ACC112 (cell line): ENCODE data around the gene LRRC71.

Source experiments
- H2AFZ ChIP-seq: fragments of 200-600 bp; sonication (generic); one replicate; pipeline ENCODE4 v1.6.0; 2017; ENCODE audit warnings: antibody characterized with exemption, low read length; ENCODE audit not compliant: unreplicated experiment
- H3K27ac ChIP-seq: fragments of 200-600 bp; sonication (generic); 2 replicates; pipeline ENCODE4 v1.5.1; 2014; ENCODE audit warnings: low read depth, mild to moderate bottlenecking, antibody characterized with exemption, low read length, moderate library complexity
- H3K27me3 ChIP-seq: fragments of 200-600 bp; sonication (generic); 2 replicates; pipeline ENCODE4 v1.6.1; 2014; ENCODE audit warnings: mild to moderate bottlenecking, antibody characterized with exemption, low read length, moderate library complexity, mixed read lengths; ENCODE audit not compliant: insufficient read depth
- H3K36me3 ChIP-seq: fragments of 200-600 bp; sonication (generic); 2 replicates; pipeline ENCODE4 v1.6.1; 2016; ENCODE audit warnings: mild to moderate bottlenecking, antibody characterized with exemption, low read length, moderate library complexity, mixed read lengths; ENCODE audit not compliant: insufficient read depth
- H3K4me1 ChIP-seq: fragments of 200-600 bp; sonication (generic); one replicate; pipeline ENCODE4 v1.6.1; 2016; ENCODE audit warnings: low read length, mixed read lengths; ENCODE audit not compliant: insufficient read depth, unreplicated experiment, control insufficient read depth
- H3K4me3 ChIP-seq: fragments of 200-600 bp; sonication (generic); 2 replicates; pipeline ENCODE4 v1.5.1; 2014; ENCODE audit warnings: mild to moderate bottlenecking, low read depth, low read length
- H3K79me2 ChIP-seq: fragments of 200-600 bp; sonication (generic); one replicate; pipeline ENCODE4 v1.6.0; 2016; ENCODE audit warnings: low read length; ENCODE audit not compliant: control insufficient read depth, unreplicated experiment, insufficient read depth

The LRRC71 gene

GRCh38 chr1:156929596-156930238 lies 9.3 kb downstream of the LRRC71 start:
- Histone ChIP-seq H3K36me3 (no peaks in the 10 kb centered on the region), H3K4me1 (peaks cover 9% of the 10 kb centered on the region), H3K27me3 (no peaks in the 10 kb centered on the region), H2AFZ (no peak overlapping the region), H3K4me3 (no peak overlapping the region), H3K27ac (no peak overlapping the region), H3K79me2 (no peaks in the 10 kb centered on the region)

- no peak overlapping the region for H2AFZ ChIP-seq
- H3K4me1 ChIP-seq: peaks cover 9% of the 10 kb centered on the region
- no peaks in the 10 kb centered on the region for H3K27me3 ChIP-seq
- H3K4me3 ChIP-seq: no peak overlapping the region
- H3K27ac ChIP-seq: no peak overlapping the region
- no peaks in the 10 kb centered on the region for H3K36me3 ChIP-seq
- H3K79me2 ChIP-seq: no peaks in the 10 kb centered on the region
Measured at GRCh38 chr1:156930483-156930882, 10.1 kb downstream of the LRRC71 start.

GRCh38 chr1:156931211-156931952 lies 10.9 kb downstream of the LRRC71 start:
- H3K4me1 ChIP-seq: no peaks in the 10 kb centered on the region
- no peaks in the 10 kb centered on the region for H3K27me3 ChIP-seq
- H3K27ac ChIP-seq: no peak overlapping the region
- H3K79me2 ChIP-seq: no peaks in the 10 kb centered on the region
- H2AFZ ChIP-seq: no peak overlapping the region
- no peaks in the 10 kb centered on the region for H3K36me3 ChIP-seq
- H3K4me3 ChIP-seq: no peak overlapping the region

DNA sequence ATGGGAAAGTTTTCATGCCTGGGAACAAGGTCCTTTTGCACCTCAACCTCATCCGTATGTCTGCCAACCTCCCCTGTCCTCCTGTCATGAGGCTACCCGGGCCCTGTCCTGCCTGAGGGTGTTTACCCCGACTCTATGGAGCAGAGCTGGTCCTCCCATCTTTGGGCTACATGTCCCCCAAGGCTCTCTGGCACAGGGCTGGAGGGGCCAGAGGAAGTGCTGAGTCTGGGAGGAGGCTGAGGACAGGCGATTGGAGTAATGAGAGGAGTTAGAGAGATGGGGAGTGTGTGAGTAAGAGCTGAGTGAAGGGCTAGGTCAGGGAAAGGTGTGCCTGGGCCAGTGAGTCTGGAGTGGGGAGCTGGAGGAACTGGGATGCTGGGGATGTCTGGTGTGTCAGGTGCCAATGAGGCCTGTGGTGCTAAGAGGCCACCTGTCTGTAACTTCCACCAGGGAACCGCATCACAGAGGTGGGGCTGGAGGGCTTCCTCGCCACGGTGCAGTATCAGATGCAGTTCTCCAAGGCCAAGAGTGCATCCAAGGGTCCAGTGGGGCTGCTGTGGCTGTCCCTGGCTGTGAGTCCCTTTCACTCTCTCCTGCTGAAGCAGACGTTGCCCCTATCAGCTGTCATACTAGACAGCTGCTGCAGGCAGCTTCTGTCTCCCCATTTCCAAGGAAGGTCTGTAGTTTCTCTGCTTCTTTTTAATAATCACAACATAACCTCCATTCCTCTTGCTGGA lies 11.7 kb downstream of the LRRC71 start:
- no peaks in the 10 kb centered on the region for H3K27me3 ChIP-seq
- no peak overlapping the region for H2AFZ ChIP-seq
- no peaks in the 10 kb centered on the region for H3K4me1 ChIP-seq
- no peak overlapping the region for H3K4me3 ChIP-seq
- H3K36me3 ChIP-seq: no peaks in the 10 kb centered on the region
- no peak overlapping the region for H3K27ac ChIP-seq
- no peaks in the 10 kb centered on the region for H3K79me2 ChIP-seq

- Histone ChIP-seq H2AFZ (no peak overlapping the region), H3K79me2 (no peaks in the 10 kb centered on the region), H3K36me3 (no peaks in the 10 kb centered on the region), H3K27me3 (no peaks in the 10 kb centered on the region), H3K4me3 (no peak overlapping the region), H3K4me1 (no peaks in the 10 kb centered on the region), H3K27ac (no peak overlapping the region)
Measured at GRCh38 chr1:156933136-156933535, 12.7 kb downstream of the LRRC71 start.

DNA sequence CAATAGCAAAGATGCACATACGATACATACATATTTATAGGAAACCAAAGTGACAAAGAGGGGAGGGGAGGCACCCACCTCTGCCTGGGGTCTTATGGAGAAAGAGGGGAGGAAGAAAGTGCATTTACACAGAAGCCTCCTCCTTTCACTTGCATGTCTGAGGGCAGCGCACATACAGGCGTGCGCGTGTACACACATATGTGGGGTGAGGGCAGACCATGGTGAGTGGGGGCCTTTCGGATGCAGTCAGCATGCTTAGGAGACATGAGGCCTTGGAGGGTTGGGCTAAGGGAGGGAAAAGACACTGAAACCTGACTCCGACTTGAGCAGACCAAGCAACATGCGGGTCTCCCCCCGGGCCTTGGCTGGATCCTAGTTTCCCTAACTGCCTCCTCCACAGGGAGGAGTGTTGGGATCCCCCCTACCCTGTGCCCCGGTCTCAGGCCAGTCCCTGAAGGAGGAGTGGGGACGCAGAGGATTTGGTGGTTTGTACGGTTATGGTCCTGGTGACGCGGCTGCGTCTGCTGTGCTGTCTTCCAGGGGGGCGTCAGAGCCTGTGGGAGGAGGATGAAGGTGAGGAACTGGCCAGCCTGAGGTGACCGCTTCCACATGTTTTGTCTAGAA lies 15.2 kb downstream of the LRRC71 start:
- no peaks in the 10 kb centered on the region for H3K4me1 ChIP-seq
- no peaks in the 10 kb centered on the region for H3K79me2 ChIP-seq
- H3K36me3 ChIP-seq: no peaks in the 10 kb centered on the region; the same call in 1 of the 2 replicates
- H3K4me3 ChIP-seq: no peak overlapping the region
- H3K27ac ChIP-seq: no peak overlapping the region
- no peaks in the 10 kb centered on the region for H3K27me3 ChIP-seq
- H2AFZ ChIP-seq: no peak overlapping the region

- no peaks in the 10 kb centered on the region for H3K27me3 ChIP-seq
- no peaks in the 10 kb centered on the region for H3K79me2 ChIP-seq
- H3K36me3 ChIP-seq: no peaks in the 10 kb centered on the region; the same call in 1 of the 2 replicates
- H2AFZ ChIP-seq: no peak overlapping the region
- no peak overlapping the region for H3K27ac ChIP-seq
- no peak overlapping the region for H3K4me3 ChIP-seq
- no peaks in the 10 kb centered on the region for H3K4me1 ChIP-seq
Measured at GRCh38 chr1:156936191-156936590, 15.8 kb downstream of the LRRC71 start.

- no peaks in the 10 kb centered on the region for H3K27me3 ChIP-seq
- no peak overlapping the region for H3K27ac ChIP-seq
- no peaks in the 10 kb centered on the region for H3K4me1 ChIP-seq
- H3K36me3 ChIP-seq: no peaks in the 10 kb centered on the region; the same call in 1 of the 2 replicates
- H2AFZ ChIP-seq: no peak overlapping the region
- H3K4me3 ChIP-seq: no peak overlapping the region
- H3K79me2 ChIP-seq: no peaks in the 10 kb centered on the region
Measured at GRCh38 chr1:156936721-156937220, 16.3 kb downstream of the LRRC71 start.

DNA sequence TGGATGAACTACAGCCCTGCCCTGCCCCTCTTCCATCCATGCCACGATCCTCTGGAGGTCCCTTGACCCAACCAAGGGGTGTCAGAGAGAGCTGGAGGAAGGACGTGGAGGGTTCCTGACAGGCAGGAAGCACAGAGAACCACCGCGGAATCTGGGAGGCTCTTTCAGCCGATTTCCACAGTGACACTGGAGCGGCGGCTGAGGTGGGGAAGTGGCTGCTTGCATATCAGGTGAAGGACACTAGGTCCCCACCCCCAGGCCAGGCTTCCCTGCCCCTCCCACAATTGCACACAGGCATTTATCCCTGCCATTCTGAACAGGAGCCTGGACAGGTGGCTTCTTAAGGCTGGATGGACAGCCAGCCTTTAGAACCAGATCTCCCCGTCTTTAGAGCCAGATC lies 17.5 kb downstream of the LRRC71 start:
- Histone ChIP-seq H3K27me3 (no peaks in the 10 kb centered on the region), H3K4me1 (no peaks in the 10 kb centered on the region), H3K79me2 (no peaks in the 10 kb centered on the region), H3K27ac (no peak overlapping the region), H2AFZ (no peak overlapping the region), H3K4me3 (no peak overlapping the region), H3K36me3 (no peaks in the 10 kb centered on the region; the same call in 1 of the 2 replicates)

DNA sequence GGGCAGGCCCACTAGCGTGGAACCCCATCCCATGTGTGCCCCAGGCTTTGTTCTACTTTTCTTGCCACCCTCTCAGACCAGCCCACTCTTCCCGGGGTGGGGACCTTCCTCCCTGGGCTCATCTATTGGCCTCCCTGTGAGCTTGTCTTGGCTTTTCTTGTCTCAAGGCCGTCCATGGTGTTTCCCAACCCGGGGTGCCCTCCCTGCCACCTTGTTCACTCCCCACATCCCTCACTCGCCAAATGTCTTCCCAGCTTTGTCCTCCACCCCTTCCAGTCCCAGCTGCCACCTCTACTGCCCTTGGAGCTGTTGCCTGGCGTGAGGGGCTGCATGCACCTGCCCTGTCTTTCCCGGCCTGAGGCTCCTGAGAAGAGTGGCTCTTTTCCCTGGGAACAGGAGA lies 18.4 kb downstream of the LRRC71 start:
- Histone ChIP-seq H3K79me2 (no peaks in the 10 kb centered on the region), H3K27ac (no peak overlapping the region), H2AFZ (no peak overlapping the region), H3K27me3 (no peaks in the 10 kb centered on the region), H3K4me1 (no peaks in the 10 kb centered on the region), H3K4me3 (no peak overlapping the region), H3K36me3 (peaks cover 5% of the 10 kb centered on the region; the same call in 1 of the 2 replicates)
